ENCODE results near the gene ZSCAN31.

DNA sequence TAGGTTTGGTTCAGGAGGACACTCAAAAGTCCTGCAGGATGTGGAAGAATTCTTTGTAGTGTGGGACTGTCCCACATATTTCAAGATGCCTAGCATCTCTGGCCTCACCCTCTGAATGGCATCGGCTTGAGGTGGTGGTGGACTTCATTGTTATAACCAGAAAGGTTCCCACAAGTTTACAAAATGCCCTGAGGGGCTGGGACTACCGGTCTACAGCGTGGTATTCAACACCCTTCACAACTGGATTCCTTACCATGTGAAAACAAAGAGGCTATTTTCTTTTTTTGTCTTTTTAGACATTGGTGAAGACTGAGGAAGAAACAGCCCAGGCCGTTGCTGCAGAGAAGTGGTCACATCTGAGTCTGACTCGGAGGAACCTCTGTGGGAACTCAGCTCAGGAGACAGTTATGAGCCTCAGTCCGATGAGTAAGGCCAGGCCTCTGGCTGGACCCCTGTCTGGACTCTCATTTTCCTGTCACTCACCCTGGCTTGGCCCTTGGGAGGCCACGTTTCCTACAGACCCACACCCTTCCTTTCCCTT, 39.4 kb downstream of the ZSCAN31 start:
- TF ChIP-seq, protein P1, sequence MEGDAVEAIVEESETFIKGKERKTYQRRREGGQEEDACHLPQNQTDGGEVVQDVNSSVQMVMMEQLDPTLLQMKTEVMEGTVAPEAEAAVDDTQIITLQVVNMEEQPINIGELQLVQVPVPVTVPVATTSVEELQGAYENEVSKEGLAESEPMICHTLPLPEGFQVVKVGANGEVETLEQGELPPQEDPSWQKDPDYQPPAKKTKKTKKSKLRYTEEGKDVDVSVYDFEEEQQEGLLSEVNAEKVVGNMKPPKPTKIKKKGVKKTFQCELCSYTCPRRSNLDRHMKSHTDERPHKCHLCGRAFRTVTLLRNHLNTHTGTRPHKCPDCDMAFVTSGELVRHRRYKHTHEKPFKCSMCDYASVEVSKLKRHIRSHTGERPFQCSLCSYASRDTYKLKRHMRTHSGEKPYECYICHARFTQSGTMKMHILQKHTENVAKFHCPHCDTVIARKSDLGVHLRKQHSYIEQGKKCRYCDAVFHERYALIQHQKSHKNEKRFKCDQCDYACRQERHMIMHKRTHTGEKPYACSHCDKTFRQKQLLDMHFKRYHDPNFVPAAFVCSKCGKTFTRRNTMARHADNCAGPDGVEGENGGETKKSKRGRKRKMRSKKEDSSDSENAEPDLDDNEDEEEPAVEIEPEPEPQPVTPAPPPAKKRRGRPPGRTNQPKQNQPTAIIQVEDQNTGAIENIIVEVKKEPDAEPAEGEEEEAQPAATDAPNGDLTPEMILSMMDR (IDR thresholded peaks at IDR 0.05 in 8 of 11, conservative IDR thresholded peaks at IDR 0.05 in 3 of 11) = no peak
- TF ChIP-seq POLR2A (IDR thresholded peaks at IDR 0.05) (no peak), POLR2AphosphoS5 (IDR thresholded peaks at IDR 0.05) (no peak)
